Parathyroid adenoma (tissue), 2 donors: ENCODE measurements around the gene HOXA2.

ENCODE experiments used
- H2AFZ ChIP-seq: fragments of 300-600 bp; sonication (generic); one replicate; pipeline ENCODE4 v1.7.0; 2017; ENCODE audit warnings: antibody characterized with exemption, mild to moderate bottlenecking
- H3K27ac ChIP-seq: fragments of 300-600 bp; sonication (generic); one replicate; pipeline ENCODE4 v1.7.0; 2017
- H3K27me3 ChIP-seq: fragments of 300-600 bp; sonication (generic); one replicate; pipeline ENCODE4 v1.7.0; 2017; ENCODE audit warnings: low read length; ENCODE audit not compliant: control insufficient read depth, insufficient read depth
- H3K36me3 ChIP-seq: fragments of 300-600 bp; sonication (generic); one replicate; pipeline ENCODE4 v1.7.0; 2017; ENCODE audit warnings: low read length; ENCODE audit not compliant: control insufficient read depth, insufficient read depth
- H3K4me1 ChIP-seq: fragments of 300-600 bp; sonication (generic); one replicate; pipeline ENCODE4 v1.7.0; 2017; ENCODE audit warnings: control low read depth
- H3K4me2 ChIP-seq: fragments of 300-600 bp; sonication (generic); one replicate; pipeline ENCODE4 v1.7.0; 2017; ENCODE audit warnings: low read length
- H3K4me3 ChIP-seq: fragments of 300-600 bp; sonication (generic); one replicate; pipeline ENCODE4 v1.7.0; 2017; ENCODE audit warnings: low read depth, low read length
- H3K79me2 ChIP-seq: fragments of 300-600 bp; sonication (generic); one replicate; pipeline ENCODE4 v1.7.0; 2017; ENCODE audit warnings: control low read depth
- H3K9ac ChIP-seq: fragments of 300-600 bp; sonication (generic); one replicate; pipeline ENCODE4 v1.7.0; 2017; ENCODE audit warnings: mild to moderate bottlenecking
- H3K9me3 ChIP-seq: fragments of 300-600 bp; sonication (generic); one replicate; pipeline ENCODE4 v1.7.0; 2017; ENCODE audit warnings: low read length; ENCODE audit not compliant: control insufficient read depth
- TF ChIP-seq, protein P1 (sequence below): fragments of 300-600 bp; sonication (generic); IDR thresholded peaks from one replicate; pipeline ENCODE4 v1.7.0; 2017; ENCODE audit warnings: antibody characterized with exemption, mild to moderate bottlenecking
- donor health status: primary hyperparathyroidism.

Gene HOXA2

DNA sequence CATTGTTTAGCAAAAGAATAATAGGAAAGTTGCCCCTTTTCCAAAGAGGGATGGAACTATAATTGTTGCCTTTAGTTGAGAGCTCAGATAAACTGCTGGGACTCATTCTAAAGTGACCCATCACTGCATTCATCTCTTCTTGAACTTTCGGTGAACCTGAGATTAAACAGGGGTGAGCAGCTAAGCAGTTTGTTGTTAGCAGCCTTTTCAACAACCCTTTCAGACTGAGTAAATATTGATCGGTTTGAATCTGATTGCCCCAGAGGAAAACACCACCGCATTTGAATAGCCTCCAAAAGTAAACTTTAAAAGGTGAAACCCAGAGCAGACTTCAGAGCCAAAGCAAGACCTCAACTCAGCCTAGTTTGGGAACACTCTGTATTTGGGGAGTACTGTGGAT, 11.4 kb downstream of the HOXA2 start:
- no peaks in the 10 kb centered on the region for H3K4me1 ChIP-seq

DNA sequence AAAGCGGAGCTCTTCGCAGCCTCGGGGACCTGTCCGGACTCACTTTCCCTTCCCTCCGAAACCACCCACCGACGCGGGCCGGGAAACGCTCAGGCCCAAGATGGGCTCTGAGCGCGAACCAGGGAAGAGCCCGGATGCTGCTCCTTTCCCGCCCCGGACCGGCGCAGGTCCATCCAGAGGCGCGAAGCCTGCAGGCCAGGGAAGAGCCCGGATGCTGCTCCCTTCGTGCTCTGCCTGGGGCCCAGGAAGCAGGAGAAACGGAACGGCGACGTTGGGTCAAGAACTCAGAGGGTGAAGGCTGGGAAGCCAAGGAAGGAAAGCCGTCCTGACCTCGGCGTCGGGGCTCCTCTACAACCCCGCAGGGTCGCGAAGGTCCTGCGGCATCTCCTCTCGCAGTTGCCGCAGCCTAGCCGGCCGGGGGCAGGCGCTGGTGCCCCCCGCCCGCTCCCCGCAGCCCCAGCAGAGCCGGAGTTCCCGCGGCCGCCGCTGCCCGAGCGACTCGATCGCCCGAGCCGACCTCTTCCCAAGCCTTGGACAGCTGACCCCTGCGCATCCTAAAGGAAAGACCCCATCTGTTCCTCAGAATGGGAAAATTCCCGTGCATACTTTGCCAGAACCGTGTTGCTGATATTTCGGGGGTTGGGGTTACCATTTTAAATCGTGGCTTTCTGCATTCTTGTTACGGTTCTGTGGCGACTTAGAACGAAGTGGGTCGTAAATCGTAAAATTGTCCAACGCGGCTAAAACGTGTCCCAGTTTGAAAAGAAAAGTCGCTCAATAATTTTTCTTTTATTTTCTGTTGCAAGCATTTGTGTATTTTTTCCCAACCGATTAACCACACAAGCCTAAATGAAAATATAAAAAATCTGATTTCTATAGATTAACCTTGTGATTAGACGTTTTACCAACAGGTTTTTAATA, 14.2 kb downstream of the HOXA2 start:
- Histone ChIP-seq H3K36me3 (no peaks in the 10 kb centered on the region), H3K4me2 (no peak overlapping the region), H3K4me1 (no peaks in the 10 kb centered on the region), H3K79me2 (no peaks in the 10 kb centered on the region), H3K9me3 (no peaks in the 10 kb centered on the region), H3K27ac (no peak overlapping the region), H2AFZ (no peak overlapping the region), H3K9ac (no peak overlapping the region), H3K27me3 (no peaks in the 10 kb centered on the region), H3K4me3 (no peak overlapping the region)
- TF ChIP-seq, protein P1, sequence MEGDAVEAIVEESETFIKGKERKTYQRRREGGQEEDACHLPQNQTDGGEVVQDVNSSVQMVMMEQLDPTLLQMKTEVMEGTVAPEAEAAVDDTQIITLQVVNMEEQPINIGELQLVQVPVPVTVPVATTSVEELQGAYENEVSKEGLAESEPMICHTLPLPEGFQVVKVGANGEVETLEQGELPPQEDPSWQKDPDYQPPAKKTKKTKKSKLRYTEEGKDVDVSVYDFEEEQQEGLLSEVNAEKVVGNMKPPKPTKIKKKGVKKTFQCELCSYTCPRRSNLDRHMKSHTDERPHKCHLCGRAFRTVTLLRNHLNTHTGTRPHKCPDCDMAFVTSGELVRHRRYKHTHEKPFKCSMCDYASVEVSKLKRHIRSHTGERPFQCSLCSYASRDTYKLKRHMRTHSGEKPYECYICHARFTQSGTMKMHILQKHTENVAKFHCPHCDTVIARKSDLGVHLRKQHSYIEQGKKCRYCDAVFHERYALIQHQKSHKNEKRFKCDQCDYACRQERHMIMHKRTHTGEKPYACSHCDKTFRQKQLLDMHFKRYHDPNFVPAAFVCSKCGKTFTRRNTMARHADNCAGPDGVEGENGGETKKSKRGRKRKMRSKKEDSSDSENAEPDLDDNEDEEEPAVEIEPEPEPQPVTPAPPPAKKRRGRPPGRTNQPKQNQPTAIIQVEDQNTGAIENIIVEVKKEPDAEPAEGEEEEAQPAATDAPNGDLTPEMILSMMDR: no peak

More for the DNA sequence above, 11.4 kb downstream of the HOXA2 start:
- Histone ChIP-seq H3K27ac (no peak overlapping the region), H3K9me3 (no peaks in the 10 kb centered on the region), H3K36me3 (no peaks in the 10 kb centered on the region), H3K4me3 (no peak overlapping the region), H3K4me2 (no peak overlapping the region), H3K9ac (no peak overlapping the region), H3K79me2 (no peaks in the 10 kb centered on the region), H3K27me3 (no peaks in the 10 kb centered on the region), H2AFZ (no peak overlapping the region)
- TF ChIP-seq, protein P1: no peak

- Histone ChIP-seq H3K27me3 (no peaks in the 10 kb centered on the region), H3K9ac (no peak overlapping the region), H3K79me2 (no peaks in the 10 kb centered on the region), H3K4me1 (no peaks in the 10 kb centered on the region), H3K36me3 (no peaks in the 10 kb centered on the region), H3K9me3 (no peaks in the 10 kb centered on the region), H3K4me2 (no peak overlapping the region), H3K4me3 (no peak overlapping the region), H2AFZ (no peak overlapping the region), H3K27ac (no peak overlapping the region)
- TF ChIP-seq, protein P1: no peak
These were observed 18.8 kb downstream of the HOXA2 start for GRCh38 chr7:27083646-27084045.

- TF ChIP-seq, protein P1: no peak
- no peak overlapping the region for H2AFZ ChIP-seq
- no peaks in the 10 kb centered on the region for H3K4me1 ChIP-seq
- H3K9ac ChIP-seq: no peak overlapping the region
- no peak overlapping the region for H3K4me3 ChIP-seq
- H3K27ac ChIP-seq: no peak overlapping the region
- H3K4me2 ChIP-seq: no peak overlapping the region
- H3K79me2 ChIP-seq: no peaks in the 10 kb centered on the region
- no peaks in the 10 kb centered on the region for H3K9me3 ChIP-seq
- H3K27me3 ChIP-seq: no peaks in the 10 kb centered on the region
- H3K36me3 ChIP-seq: no peaks in the 10 kb centered on the region
These were observed 20.3 kb downstream of the HOXA2 start for GRCh38 chr7:27082171-27082570.
